ENCODE results near the gene CNN3.

DNA sequence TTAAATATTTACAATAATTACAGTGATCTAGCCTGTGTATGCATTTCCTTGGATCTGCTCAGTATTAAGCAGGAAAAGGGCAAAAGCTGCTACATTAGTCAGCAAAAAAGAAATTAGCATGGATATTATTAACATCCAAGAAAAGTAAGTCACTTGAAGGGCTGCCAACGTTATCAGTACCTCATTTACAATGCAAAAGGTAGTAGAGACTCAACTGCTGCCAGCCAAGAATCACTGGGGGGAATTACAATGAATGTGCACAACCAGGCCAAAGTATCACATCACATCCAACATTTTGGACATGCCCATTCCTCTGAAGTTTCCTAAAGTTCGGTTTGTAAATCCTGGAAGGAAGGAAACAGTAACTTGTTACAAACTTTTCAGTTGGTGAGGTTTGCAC lies 1.9 kb downstream of the CNN3 start:
- TF ChIP-seq POLR2A (IDR thresholded peaks at IDR 0.05) (no peak), POLR2AphosphoS5 (IDR thresholded peaks at IDR 0.05) (peak in 1 of 3 donors; percentile 19), EP300 (IDR thresholded peaks at IDR 0.05) (no peak)
- TF ChIP-seq, protein P1, sequence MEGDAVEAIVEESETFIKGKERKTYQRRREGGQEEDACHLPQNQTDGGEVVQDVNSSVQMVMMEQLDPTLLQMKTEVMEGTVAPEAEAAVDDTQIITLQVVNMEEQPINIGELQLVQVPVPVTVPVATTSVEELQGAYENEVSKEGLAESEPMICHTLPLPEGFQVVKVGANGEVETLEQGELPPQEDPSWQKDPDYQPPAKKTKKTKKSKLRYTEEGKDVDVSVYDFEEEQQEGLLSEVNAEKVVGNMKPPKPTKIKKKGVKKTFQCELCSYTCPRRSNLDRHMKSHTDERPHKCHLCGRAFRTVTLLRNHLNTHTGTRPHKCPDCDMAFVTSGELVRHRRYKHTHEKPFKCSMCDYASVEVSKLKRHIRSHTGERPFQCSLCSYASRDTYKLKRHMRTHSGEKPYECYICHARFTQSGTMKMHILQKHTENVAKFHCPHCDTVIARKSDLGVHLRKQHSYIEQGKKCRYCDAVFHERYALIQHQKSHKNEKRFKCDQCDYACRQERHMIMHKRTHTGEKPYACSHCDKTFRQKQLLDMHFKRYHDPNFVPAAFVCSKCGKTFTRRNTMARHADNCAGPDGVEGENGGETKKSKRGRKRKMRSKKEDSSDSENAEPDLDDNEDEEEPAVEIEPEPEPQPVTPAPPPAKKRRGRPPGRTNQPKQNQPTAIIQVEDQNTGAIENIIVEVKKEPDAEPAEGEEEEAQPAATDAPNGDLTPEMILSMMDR (IDR thresholded peaks at IDR 0.05): no peak
